ENCODE data around the gene TERT.
A peak's percentile ranks its signal among the peaks of the same experiment; 100 is the strongest.

The TERT gene

DNA sequence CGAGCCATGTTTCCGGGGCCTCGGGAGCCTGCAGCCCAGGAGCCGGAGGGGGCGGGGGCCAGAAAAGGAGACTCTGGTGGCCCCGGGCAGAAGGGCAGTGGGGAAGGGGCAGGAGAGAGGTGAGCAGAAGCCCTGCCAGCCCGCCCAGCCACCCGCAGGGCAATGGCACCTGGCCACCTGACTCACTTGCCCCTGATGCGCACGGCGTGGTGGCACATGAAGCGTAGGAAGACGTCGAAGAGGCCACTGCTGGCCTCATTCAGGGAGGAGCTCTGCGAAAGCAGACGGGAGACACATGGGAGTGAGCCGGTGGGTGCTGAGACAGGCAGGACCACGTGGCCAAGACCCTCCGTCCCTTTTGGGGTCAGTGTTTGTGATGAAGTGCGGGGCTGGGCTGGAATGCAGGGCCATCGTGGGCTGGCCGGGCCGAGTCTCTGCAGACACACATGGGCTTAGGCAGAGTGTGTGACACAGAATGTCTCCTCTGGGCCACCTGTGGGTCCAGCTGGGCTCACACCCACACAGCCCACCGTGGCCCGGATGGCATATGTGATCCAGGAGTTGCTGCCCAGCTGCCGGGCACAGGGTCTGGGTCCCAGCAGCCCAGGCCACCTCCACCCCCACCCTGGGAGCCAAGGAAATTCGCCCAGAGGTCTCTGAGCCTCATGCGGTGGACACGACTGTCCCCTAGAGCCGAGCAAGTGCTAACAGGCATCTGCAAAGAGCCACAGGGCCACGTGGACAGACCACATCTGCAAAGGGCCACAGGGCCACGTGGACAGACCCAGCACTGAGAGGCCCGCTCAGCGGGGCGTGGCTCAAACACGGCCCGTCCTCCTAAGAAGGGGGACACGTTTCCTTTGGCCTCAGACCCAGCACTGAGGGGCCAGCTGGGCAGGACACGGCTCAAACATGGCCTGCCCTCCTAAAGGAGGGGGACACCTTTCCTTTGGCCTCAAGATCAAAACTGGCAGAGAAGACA, 23.6 kb downstream of the TERT start:
- Histone ChIP-seq H3K27ac (ENCODE audit: low read length) (no peak overlapping the region; the same call in 1 of the 2 replicates), H3K4me2 (ENCODE audit: insufficient read depth, low read length) (no peak overlapping the region), H3K27me3 (ENCODE audit: insufficient read depth, low read length, poor library complexity) (no peaks in the 10 kb centered on the region), H3K9me3 (ENCODE audit: insufficient read depth, low read length, severe bottlenecking) (no peaks in the 10 kb centered on the region), H4K20me1 (ENCODE audit: insufficient read depth, low read length) (peaks cover 2% of the 10 kb centered on the region; the same call in 1 of the 2 replicates), H3K4me1 (ENCODE audit: insufficient read depth, low read length) (peaks cover 29% of the 10 kb centered on the region), H2AFZ (ENCODE audit: low read depth, low read length) (no peak overlapping the region), H3K9ac (ENCODE audit: low read depth, low read length) (no peak overlapping the region), H3K4me3 (ENCODE audit: low read depth in 1 of 2, low read length in 2 of 2) (no peak overlapping the region), H3K36me3 (ENCODE audit: insufficient read depth, low read length) (peaks cover 10% of the 10 kb centered on the region; the same call in 1 of the 2 replicates), H3K79me2 (ENCODE audit: insufficient read depth, low read length) (no peaks in the 10 kb centered on the region)
- DNase-seq (no peak), ATAC-seq (ENCODE audit: insufficient read depth, low read depth) (no peak)
- no peak for TF ChIP-seq EZH2 (IDR thresholded peaks at IDR 0.05; ENCODE audit: borderline replicate concordance, low read depth, low read length, severe bottlenecking)
- TF ChIP-seq, protein P1, sequence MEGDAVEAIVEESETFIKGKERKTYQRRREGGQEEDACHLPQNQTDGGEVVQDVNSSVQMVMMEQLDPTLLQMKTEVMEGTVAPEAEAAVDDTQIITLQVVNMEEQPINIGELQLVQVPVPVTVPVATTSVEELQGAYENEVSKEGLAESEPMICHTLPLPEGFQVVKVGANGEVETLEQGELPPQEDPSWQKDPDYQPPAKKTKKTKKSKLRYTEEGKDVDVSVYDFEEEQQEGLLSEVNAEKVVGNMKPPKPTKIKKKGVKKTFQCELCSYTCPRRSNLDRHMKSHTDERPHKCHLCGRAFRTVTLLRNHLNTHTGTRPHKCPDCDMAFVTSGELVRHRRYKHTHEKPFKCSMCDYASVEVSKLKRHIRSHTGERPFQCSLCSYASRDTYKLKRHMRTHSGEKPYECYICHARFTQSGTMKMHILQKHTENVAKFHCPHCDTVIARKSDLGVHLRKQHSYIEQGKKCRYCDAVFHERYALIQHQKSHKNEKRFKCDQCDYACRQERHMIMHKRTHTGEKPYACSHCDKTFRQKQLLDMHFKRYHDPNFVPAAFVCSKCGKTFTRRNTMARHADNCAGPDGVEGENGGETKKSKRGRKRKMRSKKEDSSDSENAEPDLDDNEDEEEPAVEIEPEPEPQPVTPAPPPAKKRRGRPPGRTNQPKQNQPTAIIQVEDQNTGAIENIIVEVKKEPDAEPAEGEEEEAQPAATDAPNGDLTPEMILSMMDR (IDR thresholded peaks at IDR 0.05; ENCODE audit: borderline replicate concordance, extremely low read depth, low read length, poor library complexity, severe bottlenecking), result no peak

DNA sequence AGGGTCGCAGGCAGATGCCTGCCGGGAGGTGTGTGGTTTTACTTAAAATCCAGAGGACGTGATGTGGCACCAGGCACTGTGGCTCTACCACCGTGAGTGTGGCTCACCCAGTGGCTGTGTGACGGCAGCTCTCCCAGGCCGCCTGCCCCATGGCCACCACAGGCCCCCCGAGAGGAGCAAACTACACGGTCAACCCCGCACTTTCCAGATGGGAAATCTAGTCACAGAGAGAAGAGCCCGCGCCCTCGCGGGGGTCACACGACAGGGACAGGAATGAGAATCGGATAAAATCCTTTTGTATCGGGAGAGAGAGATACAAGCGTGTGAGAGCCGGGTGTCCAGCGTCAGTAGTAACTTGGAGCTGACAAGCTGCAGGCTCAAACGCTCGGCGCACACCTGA, 24.4 kb downstream of the TERT start:
- TF ChIP-seq EZH2 (IDR thresholded peaks at IDR 0.05; ENCODE audit: borderline replicate concordance, low read depth, low read length, severe bottlenecking), result no peak
- TF ChIP-seq, protein P1 (IDR thresholded peaks at IDR 0.05; ENCODE audit: borderline replicate concordance, extremely low read depth, low read length, poor library complexity, severe bottlenecking), result no peak
- Histone ChIP-seq H3K9ac (ENCODE audit: low read depth, low read length) (no peak overlapping the region), H3K27me3 (ENCODE audit: insufficient read depth, low read length, poor library complexity) (no peaks in the 10 kb centered on the region), H3K4me2 (ENCODE audit: insufficient read depth, low read length) (no peak overlapping the region), H3K4me3 (ENCODE audit: low read depth in 1 of 2, low read length in 2 of 2) (no peak overlapping the region), H3K27ac (ENCODE audit: low read length) (no peak overlapping the region), H3K79me2 (ENCODE audit: insufficient read depth, low read length) (no peaks in the 10 kb centered on the region), H3K4me1 (ENCODE audit: insufficient read depth, low read length) (peaks cover 26% of the 10 kb centered on the region), H3K9me3 (ENCODE audit: insufficient read depth, low read length, severe bottlenecking) (no peaks in the 10 kb centered on the region), H2AFZ (ENCODE audit: low read depth, low read length) (no peak overlapping the region), H3K36me3 (ENCODE audit: insufficient read depth, low read length) (peaks cover 11% of the 10 kb centered on the region; the same call in 1 of the 2 replicates), H4K20me1 (ENCODE audit: insufficient read depth, low read length) (peaks cover 2% of the 10 kb centered on the region; the same call in 1 of the 2 replicates)
- no peak for DNase-seq
- ATAC-seq (ENCODE audit: insufficient read depth, low read depth), result no peak

DNA sequence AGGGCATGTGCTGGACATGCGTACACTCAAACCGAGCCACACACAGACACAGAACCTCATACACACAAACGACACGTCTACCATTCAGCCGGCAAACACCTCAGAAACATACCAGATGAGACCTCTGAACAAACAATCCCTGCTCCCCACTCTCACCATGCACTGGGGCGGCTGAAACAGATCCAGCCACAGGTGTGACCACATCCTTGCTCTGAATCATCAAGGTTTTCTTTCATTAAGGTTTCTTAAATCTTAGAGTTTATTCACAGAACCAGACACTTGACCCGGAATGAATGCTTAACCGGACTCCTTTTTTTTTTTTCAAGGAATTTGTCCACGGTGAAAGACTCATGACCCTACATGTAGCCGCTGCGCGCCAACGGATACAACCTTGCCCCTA, 26.2 kb downstream of the TERT start:
- peak; percentile 87 for ATAC-seq (ENCODE audit: insufficient read depth, low read depth)
- H2AFZ ChIP-seq (ENCODE audit: low read depth, low read length), result no peak overlapping the region
- no peak overlapping the region; the same call in 1 of the 2 replicates for H3K27ac ChIP-seq (ENCODE audit: low read length)
- no peaks in the 10 kb centered on the region for H3K9me3 ChIP-seq (ENCODE audit: insufficient read depth, low read length, severe bottlenecking)
- H3K79me2 ChIP-seq (ENCODE audit: insufficient read depth, low read length), result no peaks in the 10 kb centered on the region
- H3K36me3 ChIP-seq (ENCODE audit: insufficient read depth, low read length), result peaks cover 18% of the 10 kb centered on the region
- no peaks in the 10 kb centered on the region for H3K27me3 ChIP-seq (ENCODE audit: insufficient read depth, low read length, poor library complexity)
- TF ChIP-seq EZH2 (IDR thresholded peaks at IDR 0.05; ENCODE audit: borderline replicate concordance, low read depth, low read length, severe bottlenecking), result no peak
- TF ChIP-seq, protein P1 (IDR thresholded peaks at IDR 0.05; ENCODE audit: borderline replicate concordance, extremely low read depth, low read length, poor library complexity, severe bottlenecking), result no peak
- H3K4me2 ChIP-seq (ENCODE audit: insufficient read depth, low read length), result no peak overlapping the region
- H3K9ac ChIP-seq (ENCODE audit: low read depth, low read length), result no peak overlapping the region
- H3K4me3 ChIP-seq (ENCODE audit: low read depth in 1 of 2, low read length in 2 of 2), result no peak overlapping the region
- H4K20me1 ChIP-seq (ENCODE audit: insufficient read depth, low read length), result peaks cover 2% of the 10 kb centered on the region; the same call in 1 of the 2 replicates
- peaks cover 11% of the 10 kb centered on the region for H3K4me1 ChIP-seq (ENCODE audit: insufficient read depth, low read length)
- DNase-seq, result peak; percentile 53
